Activated CD4-positive, alpha-beta T cell treated with anti-CD3 and anti-CD28 coated beads, Interleukin-2, amount 50 U/mL, for 16 hours (primary cell): ENCODE measurements around the gene MAD1L1.
"Not testable (repeated sequence)": the region's sequence is repeated elsewhere in the genome, so short reads cannot be mapped to it uniquely, and the experiment has no call there.

ENCODE experiments used
- DNase-seq: peaks from one replicate; pipeline ENCODE4 v3.0.0-alpha.2; 2020

The MAD1L1 gene

DNA sequence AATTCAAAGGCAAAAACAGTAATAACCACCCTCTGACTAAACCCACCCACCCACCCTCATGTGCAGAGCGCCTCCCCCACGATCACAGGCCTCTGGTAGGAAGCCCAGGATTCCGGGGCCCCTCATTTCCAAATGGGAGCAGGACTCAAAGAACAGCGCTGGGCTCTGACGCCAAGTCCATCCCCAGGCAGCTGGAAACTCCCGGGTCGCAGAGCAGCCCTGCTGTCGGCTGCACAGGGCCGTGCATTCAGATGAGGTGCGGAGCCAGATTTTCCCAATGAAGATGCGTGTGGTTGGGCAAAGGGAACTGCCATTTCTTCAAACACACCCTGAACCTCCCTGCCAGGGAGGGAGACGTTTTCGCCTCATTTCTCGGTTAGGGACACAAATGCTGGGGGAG lies 152.3 kb downstream of the MAD1L1 start:
- no peak for DNase-seq

DNA sequence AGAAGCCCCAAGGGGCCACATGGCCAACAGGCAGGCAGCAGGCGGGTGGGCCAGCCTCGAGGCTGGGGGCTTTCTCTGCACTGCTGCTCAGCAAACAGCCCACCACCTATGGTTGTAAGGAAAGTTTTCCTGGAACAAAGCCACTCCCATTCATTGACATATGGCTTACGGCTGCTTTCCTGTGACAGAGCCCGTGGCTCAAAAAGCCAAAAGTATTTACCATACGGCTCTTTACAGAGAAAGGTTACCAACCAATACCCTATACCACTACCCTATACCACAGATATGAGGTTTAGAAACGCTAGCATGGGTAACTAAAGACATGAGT lies 152.7 kb downstream of the MAD1L1 start:
- no peak for DNase-seq

- no peak for DNase-seq
Observed at GRCh38 chr7:2079332-2080059, 153.2 kb downstream of the MAD1L1 start.

DNA sequence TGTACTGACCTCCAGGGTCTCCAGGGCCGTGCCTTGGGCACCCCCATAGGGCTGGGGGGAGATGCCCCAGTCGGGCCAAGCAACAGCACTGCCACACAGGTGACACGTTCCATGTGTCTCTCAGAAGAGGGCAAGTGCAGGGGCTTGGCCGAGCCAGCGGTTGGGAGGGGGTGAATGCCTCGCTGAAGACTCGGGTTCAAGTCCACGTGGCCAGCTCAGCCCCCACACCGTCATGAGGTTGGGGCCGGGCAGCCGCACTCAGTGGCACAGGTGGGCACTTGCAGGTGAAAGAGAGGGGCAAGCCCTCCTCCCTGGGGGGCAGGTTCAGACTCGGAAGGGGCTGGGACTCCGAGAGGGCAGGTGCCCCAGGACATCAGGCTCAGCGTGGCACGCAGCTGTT lies 153.8 kb downstream of the MAD1L1 start:
- DNase-seq: no peak

- no peak for DNase-seq
Observed at GRCh38 chr7:2076649-2077064, 156.1 kb downstream of the MAD1L1 start.

- no peak for DNase-seq
Observed at GRCh38 chr7:2075811-2076210, 156.9 kb downstream of the MAD1L1 start.

- no peak for DNase-seq
Observed at GRCh38 chr7:2074691-2075090, 158.1 kb downstream of the MAD1L1 start.

DNA sequence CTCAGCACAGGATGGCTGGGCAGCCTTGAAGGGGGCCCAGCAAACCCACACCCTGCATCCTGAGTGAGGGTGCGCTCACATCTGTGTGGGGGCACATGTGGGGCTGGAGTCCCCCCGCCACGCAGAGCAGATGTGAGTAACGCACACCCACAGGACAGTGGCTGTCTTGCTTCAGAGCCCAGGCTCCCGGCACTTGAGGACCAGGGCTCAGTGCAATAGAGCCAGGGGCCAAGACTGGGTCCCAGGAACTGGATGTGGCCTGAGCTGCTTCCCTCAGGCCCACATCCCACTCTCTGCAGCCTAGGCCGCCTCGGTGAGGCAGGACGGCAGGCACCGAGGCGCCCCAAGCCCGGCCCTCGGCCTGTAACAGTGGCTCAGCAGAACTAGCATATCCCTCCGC lies 159.9 kb downstream of the MAD1L1 start:
- DNase-seq: no peak

DNA sequence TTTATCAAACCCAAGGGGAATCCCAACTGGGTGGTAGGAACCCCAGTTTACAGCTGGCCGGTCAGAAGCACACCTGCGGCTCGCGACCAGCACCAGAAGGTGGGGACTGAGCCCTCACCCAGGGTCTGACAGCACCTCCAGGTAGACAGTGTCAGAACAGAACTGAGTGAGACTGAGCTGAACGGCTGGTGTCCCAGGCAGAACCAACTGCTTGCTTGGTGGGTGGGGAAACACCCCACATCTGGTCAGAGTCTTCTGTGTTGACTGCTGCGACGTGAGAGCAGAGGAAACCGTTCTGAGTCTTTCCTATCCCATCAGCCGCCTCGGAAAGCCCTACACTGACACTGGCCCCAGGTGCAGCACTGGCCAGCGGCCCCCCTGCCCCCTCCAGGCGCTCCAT lies 160.7 kb downstream of the MAD1L1 start:
- no peak for DNase-seq

DNA sequence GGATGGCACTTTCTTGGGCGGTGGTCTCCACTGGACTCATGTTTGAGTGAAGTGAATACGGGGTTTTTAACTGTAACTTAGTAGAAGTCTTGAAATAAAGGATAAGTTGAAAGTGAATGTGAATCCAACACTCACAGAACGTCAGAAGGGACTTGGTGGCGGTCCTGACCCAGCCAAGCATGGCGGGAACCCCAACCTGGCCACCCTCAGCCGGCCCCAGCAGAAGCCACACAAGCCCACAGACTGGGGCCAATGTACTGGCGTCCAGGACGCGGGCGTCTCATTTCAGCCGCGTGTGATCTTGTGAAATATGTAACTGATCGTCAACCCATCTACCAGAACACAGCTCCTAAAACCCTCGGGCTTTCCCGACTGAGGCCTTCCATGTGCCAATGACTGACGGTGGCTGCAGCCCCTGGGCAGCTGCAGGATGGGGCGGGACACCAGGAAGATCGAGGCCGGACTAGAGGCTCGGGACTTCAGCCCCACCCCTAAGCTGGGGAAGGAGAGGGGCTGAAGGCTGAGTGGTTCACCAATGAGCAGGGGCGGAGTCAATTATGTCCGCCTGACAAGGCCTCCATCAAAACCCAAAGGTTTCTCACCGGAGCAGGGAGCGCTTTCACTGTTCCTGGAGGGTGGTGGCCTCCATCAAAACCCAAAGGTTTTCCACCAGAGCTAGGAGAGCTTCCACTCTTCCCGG lies 161.5 kb downstream of the MAD1L1 start:
- DNase-seq: no peak

GRCh38 chr7:2070151-2070763 lies 162.5 kb downstream of the MAD1L1 start:
- no peak for DNase-seq

DNA sequence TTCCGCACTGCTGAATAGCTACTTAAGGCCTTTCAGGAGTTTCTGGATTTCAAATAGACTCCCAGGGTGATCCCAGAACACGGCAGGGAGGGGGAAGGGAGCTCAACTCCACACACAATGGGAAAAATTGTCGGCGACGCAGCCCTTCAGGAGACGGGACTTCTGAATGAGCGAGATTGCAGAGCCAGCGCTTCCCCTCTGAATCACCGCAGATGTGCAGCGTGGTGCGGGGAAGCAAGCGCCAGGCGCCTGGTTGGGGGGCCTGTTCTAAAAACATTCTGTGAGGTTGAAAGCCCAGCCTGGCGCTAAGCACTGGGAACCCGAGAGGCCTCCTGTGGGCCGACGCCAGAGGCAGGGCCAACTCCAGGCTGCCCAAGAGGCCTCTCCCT lies 163.3 kb downstream of the MAD1L1 start:
- no peak for DNase-seq

- DNase-seq: no peak
Observed at GRCh38 chr7:2068693-2069471, 163.9 kb downstream of the MAD1L1 start.

GRCh38 chr7:2066251-2066919 lies 166.4 kb downstream of the MAD1L1 start:
- DNase-seq: no peak

DNA sequence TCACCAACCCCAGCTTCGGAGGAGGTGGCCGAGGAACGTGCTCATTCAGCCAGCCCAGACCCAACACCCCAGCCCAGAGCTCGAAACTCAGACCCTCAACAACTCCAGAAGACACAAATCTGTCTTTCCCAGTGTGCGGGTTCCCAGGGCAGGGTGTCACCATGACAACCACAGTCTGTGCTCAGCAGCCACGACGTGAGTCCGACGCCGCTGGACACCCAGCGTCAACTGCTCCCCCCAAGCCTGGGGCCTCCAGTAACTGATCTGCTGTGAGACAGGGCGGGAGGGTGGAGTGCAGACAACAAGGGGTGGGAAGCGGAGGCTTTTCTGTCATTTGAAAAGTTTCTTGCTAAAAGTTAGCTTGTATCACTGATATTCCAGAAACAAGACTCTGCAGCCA lies 167.2 kb downstream of the MAD1L1 start:
- no peak for DNase-seq

DNA sequence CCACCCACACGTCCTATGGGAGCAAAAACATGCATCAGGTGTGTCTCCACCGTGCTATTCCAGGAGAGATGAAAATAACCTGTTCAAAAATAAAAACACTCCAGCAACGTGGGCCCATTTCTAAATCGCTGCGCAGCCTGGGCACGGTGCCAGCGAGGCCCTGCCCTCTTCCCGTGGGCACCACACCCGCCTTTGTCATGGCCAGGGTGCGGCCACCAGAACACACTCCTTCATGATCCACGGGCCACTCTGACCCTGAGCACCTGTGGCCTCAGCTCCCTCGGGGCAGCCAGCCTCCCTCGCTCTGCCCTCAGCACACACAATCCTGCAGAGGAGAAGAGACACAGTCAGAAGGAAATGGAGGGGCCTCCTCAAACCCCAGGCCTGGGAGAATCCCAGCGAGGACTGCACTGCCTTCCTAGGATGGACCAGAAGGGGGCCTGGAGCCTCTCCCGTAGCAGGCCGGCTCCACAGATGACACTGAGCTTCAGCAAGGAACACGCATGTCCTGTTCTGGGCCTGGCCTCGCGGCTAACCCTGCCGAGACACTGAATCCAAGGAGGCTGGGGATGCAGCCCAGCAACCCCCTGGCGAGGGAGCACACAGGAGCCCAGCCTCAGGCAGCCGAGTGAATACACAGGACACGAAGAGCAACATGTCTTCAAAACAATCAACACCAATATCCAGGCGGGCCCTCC lies 169.0 kb downstream of the MAD1L1 start:
- DNase-seq: no peak

DNA sequence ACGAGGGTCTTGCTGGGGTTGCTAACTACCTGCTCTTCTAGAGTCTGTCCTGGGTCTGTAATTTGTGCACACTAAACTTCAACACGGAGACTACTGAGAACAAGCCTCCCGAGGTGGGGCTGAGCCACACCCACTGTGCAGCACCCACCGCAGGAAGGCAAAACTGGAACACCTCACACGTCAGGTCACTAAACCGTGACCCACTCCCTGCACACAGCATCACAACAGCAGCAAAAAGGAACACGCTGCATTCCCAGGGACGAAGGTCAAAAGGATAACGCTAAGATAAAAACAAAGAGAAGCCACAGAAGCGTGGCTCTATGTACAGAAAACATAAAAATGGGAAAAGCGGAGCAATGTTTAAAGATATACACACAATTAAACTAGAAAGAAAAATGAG lies 170.1 kb downstream of the MAD1L1 start:
- DNase-seq: no peak

DNA sequence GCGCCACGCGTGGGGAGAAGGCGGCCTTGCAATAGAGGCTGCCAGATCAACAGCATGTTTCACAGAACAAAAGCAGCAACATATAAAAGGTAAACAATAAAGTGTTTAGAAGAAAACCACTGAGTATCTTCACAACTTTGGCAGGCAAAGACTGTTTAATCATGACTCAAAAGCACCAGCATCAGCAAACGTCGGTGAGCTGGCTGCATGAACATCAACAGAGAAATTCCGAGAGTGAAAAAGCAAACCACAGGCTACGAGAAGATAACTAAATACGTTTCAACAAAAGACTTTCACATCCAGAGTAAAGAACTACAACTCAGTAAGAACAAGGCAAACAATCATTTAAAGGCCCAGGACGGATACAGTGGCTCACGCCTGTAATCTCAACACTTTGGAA lies 172.0 kb downstream of the MAD1L1 start:
- no peak for DNase-seq

- no peak for DNase-seq
Observed at GRCh38 chr7:2059964-2060700, 172.6 kb downstream of the MAD1L1 start.

- not testable (repeated sequence) for DNase-seq
Observed at GRCh38 chr7:2058246-2058645, 174.5 kb downstream of the MAD1L1 start.

GRCh38 chr7:2055956-2056355 lies 176.8 kb downstream of the MAD1L1 start:
- DNase-seq: no peak

GRCh38 chr7:2054927-2055326 lies 177.8 kb downstream of the MAD1L1 start:
- no peak for DNase-seq
